IMR-90 (cell line): ENCODE data around the gene CCDC194.

Source experiments
- BHLHE40 ChIP-seq: fragments of 150-350 bp; IDR thresholded peaks from 2 replicates; pipeline ENCODE4 v1.6.1; 2016; ENCODE audit warnings: mild to moderate bottlenecking, low read depth, low read length
- CHD1 ChIP-seq: IDR thresholded peaks from 2 replicates; pipeline ENCODE4 v1.6.1; 2012; ENCODE audit warnings: low read depth, low read length, improper control_type of control experiment
- FOS ChIP-seq: fragments of 150-350 bp; IDR thresholded peaks from 2 replicates; pipeline ENCODE4 v1.6.1; 2016; ENCODE audit warnings: low read depth, low read length
- MAFK ChIP-seq: IDR thresholded peaks from 2 replicates; pipeline ENCODE4 v1.6.1; 2012; ENCODE audit warnings: low read depth, low read length, improper control_type of control experiment
- MXI1 ChIP-seq: IDR thresholded peaks from 2 replicates; pipeline ENCODE4 v1.6.1; 2012; ENCODE audit warnings: low read depth, mild to moderate bottlenecking, low read length, moderate library complexity, borderline replicate concordance
- POLR2A ChIP-seq: IDR thresholded peaks from 2 replicates; pipeline ENCODE4 v1.6.1; 2012; ENCODE audit warnings: mild to moderate bottlenecking, low read depth, low read length
- RFX5 ChIP-seq: IDR thresholded peaks from 2 replicates; pipeline ENCODE4 v1.8.0; 2012; ENCODE audit warnings: low read depth, mild to moderate bottlenecking, low read length, moderate library complexity
- SMC3 ChIP-seq: fragments of 150-350 bp; IDR thresholded peaks from 2 replicates; pipeline ENCODE4 v1.6.1; 2016; ENCODE audit warnings: low read depth, mild to moderate bottlenecking, antibody characterized with exemption, low read length, moderate library complexity
- TF ChIP-seq, protein P1 (sequence below): fragments of 150-350 bp; IDR thresholded peaks from 2 replicates; pipeline ENCODE4 v1.6.1; 2017; ENCODE audit warnings: mild to moderate bottlenecking, antibody characterized with exemption, low read length, low read depth
- TF ChIP-seq, protein P2 (sequence below): conservative IDR thresholded peaks from 2 replicates; pipeline ENCODE4 v1.5.1; 2012; ENCODE audit warnings: mild to moderate bottlenecking, low read depth, low read length, improper control_type of control experiment

DNA sequence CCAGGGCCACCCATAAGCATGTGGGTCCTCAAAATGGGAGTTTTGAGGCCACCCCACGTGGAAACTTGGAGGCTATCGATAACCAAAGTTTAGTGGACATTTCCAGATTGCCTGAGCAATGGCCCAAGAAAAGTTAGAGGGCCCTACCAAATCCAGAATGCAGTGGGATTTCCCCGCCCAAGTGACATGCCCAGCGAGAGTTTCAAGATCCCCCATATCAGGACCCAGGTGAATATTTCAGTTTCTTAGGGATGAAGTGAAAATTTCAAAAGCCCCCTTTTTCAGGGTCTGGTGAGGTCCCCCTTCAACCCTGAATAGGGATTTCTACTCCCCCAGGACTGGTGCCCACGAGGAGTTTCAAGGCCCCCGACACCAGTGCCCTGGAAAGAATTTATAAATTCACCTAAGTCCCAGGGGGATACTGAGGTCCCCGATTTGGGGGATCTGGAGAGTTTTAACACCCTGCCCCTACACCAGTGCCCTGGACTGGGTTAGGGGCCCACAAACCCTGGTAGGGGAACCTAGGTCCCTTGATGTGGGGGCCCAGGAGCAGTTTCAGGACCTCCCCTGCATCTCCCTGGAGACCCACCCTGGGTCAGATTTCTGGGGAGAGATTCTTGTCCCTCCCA, 10.7 kb upstream of the CCDC194 start:
- TF ChIP-seq, protein P1, sequence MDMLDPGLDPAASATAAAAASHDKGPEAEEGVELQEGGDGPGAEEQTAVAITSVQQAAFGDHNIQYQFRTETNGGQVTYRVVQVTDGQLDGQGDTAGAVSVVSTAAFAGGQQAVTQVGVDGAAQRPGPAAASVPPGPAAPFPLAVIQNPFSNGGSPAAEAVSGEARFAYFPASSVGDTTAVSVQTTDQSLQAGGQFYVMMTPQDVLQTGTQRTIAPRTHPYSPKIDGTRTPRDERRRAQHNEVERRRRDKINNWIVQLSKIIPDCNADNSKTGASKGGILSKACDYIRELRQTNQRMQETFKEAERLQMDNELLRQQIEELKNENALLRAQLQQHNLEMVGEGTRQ: no peak
- TF ChIP-seq SMC3: no peak
- TF ChIP-seq MAFK: no peak
- no peak for TF ChIP-seq MXI1
- TF ChIP-seq POLR2A: no peak
- TF ChIP-seq, protein P2, sequence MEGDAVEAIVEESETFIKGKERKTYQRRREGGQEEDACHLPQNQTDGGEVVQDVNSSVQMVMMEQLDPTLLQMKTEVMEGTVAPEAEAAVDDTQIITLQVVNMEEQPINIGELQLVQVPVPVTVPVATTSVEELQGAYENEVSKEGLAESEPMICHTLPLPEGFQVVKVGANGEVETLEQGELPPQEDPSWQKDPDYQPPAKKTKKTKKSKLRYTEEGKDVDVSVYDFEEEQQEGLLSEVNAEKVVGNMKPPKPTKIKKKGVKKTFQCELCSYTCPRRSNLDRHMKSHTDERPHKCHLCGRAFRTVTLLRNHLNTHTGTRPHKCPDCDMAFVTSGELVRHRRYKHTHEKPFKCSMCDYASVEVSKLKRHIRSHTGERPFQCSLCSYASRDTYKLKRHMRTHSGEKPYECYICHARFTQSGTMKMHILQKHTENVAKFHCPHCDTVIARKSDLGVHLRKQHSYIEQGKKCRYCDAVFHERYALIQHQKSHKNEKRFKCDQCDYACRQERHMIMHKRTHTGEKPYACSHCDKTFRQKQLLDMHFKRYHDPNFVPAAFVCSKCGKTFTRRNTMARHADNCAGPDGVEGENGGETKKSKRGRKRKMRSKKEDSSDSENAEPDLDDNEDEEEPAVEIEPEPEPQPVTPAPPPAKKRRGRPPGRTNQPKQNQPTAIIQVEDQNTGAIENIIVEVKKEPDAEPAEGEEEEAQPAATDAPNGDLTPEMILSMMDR: no peak
- no peak for TF ChIP-seq FOS
- no peak for TF ChIP-seq BHLHE40
- no peak for TF ChIP-seq RFX5
- TF ChIP-seq CHD1: no peak
